Measurements from ENCODE around the gene NCK2.

Gene NCK2

DNA sequence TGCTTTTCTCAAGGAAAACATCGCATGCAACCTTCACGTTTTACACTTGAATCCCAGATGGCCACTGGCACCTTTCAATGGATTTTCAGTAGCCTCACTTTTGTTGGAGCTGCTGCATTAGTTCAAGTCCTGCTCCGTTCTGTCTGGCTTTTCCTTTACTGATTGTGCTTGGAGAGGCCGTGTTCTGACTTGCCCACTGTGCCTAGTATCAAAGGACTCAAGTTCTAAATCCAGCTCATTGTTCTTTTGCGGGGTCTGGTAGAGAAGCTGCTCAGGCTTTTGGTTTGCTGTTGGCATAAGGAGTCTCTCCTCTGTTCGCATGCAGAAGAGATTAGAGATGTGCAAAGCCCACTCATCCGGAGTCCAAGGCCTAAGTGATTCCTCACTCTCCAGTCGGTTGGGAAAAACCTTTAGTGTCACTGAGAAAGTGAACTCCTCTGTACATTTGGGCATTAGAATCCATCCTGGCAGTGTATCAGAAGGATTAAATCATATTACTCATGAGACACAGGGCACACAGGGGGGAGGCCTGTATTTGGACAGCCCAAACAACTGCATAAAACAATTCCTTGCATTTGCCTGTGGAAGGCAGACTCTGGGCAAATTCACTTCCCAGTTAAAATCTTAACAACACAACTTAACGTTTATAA, 69.7 kb downstream of the NCK2 start:
- DNase-seq (ENCODE audit: low spot score) = no peak

DNA sequence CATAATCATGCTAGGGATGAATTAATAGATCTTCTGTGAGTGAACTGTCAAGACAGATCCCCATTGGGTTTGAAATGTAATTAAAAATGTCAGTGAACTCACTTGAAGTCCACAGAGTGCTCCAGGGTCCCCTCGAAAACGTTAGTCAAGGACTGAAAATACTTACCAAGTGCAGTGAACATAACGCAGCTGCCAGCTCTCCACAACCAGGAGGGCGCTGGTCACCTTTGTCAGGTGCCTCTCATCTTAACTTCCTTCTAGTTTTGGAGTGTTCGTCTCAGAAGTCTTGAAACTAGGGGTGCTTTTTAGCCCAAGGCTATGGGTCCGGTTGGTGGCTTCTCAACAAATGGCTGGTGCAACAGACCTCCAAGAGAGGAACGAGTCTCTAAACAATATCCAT, 70.7 kb downstream of the NCK2 start:
- DNase-seq (ENCODE audit: low spot score) = no peak

DNA sequence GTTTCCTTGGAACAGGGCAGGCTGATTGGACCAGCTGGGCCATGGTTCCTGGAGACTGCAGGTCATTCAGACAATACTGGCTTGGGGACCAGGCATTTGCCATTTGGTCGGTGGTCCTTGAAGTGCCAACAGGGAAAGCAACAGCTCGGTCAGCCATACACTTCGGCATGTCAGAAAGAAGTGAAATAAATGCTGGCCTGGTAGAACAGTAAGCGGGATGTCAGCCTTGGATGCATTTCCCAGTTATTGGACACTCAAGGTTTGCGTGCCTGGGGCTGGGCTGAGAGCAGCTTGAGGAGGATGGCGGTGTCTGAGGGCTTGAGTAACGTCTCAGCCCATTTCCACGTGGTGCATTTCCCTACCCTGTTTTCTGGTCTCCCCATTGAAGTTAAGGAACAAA, 75.4 kb downstream of the NCK2 start:
- no peak for DNase-seq (ENCODE audit: low spot score)

DNA sequence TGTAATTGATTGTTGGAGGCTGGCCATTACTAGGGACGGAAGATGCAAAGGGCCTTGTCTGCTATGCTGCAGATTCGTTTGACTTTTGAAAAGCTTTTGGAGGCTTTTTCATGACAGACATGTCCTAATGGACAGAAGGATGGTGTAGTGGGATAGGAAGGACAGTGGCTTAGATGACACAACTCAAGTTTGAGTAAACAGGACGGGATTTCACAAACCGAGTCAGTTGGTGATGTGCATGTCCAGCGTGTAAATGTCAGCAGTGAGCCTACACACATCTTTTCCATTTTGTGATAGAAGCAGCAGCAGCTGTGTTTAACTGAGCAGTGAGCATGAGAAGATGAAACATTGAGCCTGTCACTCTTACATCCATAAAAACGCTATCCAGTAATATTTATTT, 76.0 kb downstream of the NCK2 start:
- DNase-seq (ENCODE audit: low spot score) = no peak

DNA sequence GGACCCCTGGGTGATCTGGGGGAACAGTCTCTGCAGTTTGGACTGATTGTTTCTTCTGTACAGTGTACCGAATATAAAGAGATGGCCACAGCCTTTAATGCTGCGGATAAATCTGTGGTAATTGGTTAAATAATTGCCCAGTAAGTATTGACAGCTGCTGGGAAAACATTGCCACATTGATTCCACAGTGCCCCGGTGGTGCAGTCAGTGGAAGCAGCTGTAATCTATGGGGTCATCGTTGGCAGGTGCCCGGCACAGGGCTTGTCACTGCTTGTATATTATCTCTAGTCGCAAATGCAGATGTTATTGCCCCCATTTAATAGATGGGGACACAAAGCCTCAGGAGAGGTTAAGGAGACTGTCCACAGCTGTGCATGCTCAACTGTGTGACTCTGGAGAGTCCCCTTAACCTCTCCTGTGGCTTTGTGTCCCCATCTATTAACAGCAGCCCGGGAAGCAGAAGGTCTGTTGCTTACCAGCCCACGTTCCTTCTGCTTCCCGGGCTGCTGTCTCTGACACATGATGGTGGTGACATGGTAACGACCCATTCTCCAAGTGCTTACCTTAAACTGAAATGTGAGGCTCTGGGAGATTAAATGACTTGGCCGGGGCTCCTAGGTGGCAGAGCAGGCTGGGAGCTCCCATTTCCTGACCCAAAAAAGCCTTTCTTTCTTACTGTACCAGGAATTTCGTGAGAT, 76.9 kb downstream of the NCK2 start:
- no peak for DNase-seq (ENCODE audit: low spot score)

DNA sequence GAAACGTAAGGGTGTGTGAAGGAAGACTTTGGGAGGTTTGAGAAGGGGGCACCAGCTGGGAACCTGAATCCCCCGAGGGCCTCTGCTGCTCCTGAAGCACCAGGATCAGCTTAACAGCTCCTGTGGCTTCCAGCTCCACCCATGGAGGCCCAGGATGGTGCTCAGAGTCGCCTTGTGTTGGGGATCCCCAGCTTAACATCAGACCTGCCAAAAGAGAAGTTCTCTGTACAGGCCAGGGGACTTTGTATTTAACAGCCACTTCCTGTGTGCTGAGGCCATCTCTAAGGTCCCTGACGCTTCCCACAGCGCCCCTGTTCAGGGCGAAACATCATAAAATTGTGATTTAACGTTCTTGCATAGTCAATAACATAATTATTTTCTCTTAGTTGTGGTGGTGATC, 77.5 kb downstream of the NCK2 start:
- DNase-seq (ENCODE audit: low spot score) = no peak

DNA sequence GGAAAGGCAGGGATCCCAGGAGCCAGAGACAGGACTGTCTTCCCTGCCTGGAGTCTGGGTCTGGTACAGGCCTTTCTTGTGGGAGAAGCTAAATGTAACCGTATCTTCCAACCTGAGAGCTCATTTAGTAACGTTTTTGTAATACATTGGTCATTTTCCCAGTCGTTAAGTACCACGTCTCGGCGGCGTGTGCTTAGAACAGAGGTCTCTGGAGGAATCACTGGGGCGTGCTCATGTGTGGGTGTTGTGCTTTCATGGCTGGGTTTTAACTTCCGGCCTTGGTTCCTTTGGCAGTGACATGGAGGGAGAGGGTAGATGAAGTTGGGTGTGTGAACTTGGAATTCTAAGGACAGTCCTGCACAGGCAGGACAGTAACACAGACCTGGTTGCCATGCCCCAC, 79.7 kb downstream of the NCK2 start:
- DNase-seq (ENCODE audit: low spot score) = no peak

DNA sequence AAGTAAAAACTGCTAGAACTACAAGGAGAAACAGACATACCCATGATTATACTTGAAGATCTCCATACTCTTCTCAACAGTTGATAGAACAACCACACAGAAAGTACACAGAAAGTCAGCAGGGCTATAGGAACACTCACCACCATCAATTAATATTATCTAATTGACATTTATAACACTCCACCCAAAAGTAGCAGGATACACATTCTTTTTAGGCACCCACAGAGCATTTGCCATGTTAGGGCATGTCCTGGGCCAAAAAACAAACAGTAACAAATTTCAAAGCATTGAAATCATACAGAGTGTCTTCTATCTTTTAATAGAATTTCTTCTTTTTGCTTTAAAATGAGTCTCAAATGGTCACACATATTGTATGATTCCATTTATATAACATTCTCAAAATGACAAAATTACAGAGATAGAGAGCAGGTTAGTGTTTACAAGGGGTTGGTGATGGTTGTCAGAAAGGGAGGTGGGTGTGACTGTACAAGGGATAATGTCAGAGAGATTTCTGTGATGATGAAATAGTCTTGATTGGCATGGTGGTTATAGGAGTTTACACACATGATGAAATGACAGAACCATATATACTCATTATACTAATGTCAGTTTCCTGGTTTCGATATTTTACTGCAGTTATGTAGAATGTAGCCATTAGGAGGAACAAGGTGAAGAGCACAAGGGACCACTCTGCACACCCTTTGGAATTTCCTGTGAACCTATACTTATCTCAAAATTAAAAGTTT, 82.8 kb downstream of the NCK2 start:
- DNase-seq (ENCODE audit: low spot score) = no peak

DNA sequence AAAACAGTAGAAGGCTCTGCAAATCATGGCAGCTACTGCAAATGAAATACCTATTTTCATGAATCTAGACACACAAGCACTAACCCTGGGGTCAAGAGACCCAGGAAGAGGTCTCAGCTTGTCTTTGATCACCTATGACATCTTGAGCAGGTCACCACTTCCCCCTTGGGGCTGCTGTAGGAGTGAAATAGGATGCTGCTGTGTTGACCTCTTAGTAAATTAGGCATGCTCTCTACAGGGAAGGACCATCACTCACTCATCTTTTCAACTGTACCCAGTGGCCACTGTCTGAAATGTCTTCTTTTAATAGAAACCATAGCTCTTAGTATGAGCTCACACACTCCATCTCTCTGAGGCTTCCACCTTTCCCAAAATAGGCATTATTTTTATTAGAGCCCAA, 83.8 kb downstream of the NCK2 start:
- no peak for DNase-seq (ENCODE audit: low spot score)

DNA sequence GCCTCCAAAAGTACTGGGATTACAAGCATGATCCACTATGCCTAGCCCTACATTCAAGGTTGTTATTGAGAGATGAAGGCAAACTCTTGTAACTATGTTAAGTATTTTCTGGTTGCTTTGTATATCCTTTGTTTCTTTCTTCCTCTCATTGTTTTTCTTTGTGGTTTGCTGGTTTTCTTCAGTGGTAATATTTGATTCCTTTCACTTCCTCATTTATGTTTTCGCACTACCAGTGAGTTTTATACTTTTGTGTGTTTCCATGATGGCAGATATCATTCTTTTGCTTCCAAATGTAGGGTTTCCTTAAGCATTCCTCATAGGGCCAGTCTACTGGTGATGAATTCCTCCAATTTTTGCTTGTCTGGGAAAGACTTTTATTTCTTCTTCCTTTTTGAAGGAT, 90.2 kb downstream of the NCK2 start:
- no peak for DNase-seq (ENCODE audit: low spot score)

DNA sequence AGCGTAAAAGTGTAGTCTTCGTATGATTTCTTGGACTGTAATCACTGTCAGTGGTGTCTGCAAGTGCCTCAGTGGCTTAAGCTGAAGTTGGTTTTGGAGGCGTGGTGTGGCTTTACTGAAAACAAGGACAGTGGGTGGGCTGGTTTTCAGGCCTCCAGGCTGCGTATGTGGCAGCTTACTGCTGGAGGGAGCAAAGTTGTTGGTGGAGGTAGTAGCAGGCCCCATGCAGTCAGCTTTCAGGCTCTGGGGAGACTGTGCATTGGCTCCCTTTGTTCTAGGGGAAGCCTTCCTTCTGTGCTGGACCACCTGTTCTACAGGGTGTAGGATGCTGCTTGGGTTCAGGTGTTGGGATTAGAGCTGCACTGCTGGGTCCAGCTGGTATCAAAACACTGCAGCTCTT, 91.6 kb downstream of the NCK2 start:
- no peak for DNase-seq (ENCODE audit: low spot score)

DNA sequence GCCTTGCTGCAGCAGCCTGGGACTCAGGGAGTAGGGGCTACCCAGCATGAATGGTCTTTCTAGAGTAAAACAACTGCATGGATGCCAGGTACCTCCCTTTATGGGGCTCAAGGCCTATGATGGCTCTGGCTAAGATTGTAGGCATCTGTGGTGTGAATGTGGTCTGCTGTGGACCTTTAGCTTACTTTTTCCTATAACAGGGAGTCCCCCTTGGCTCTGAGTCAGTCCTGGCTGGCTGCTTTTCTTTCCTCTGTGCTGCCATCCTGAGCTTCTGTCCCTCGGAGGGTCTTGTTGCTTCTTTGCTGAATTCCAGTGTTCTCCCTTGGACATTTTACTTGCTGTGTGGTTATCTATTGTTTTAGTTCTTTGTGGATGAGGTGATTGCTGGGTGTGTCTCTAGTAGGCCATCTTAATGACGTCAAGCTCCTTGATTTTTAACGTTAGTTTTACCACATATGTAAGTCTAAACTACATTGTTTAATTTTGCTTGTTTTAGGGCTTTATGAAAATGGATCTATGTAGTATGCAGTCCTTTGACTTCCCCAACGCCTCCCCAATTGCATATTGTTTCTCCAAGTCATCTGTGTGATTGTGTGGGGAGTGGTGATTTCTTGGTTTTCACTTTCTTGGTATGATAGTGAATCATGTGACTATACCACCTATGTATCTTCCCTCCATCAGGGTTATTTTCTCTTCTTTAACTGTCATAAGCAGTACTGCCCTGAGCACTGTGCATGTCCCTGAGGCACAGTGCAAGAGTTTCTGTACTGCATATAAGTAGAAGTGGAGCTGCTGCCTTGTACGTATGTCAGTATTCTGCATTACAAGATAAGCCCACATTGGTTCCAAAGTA, 92.4 kb downstream of the NCK2 start:
- no peak for DNase-seq (ENCODE audit: low spot score)

DNA sequence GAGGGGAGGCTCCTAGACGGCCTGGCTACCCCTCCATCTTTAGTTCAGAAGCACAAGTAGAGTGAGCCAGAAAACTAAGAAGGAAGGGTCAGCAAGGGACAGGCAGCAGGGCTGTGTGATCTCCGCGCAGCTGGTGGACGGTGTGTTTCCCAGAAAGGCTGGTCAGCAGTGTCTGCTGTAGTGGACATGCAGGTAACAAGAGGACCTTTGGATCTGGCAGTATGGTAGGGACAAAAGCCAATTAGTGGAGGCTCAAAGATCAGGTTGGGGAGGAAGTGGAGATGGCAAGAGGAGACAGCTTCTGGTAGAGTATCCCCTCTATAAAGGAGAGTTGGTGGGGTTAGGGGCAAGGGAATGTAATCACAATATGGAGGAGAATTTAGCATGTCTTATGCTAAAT, 95.1 kb downstream of the NCK2 start:
- DNase-seq (ENCODE audit: low spot score) = no peak

DNA sequence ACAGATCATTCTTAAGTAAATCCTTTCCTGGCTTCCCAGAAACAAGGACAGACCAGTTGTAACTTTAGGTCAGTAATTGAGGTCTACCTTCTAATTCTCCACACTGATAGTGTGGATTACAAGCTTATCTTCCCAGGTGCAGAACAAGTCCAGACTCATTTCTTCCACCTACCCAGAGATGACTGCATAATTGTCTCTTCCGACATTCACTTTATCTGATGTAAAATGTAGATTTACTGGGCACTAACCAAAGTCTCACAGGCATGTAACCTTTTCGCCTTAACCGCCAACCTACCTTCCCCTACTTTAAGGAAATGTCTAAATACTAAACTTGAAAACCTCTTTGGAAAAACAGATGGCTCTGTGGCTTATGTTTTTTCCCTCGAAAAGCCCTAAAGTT, 96.2 kb downstream of the NCK2 start:
- no peak for DNase-seq (ENCODE audit: low spot score)

DNA sequence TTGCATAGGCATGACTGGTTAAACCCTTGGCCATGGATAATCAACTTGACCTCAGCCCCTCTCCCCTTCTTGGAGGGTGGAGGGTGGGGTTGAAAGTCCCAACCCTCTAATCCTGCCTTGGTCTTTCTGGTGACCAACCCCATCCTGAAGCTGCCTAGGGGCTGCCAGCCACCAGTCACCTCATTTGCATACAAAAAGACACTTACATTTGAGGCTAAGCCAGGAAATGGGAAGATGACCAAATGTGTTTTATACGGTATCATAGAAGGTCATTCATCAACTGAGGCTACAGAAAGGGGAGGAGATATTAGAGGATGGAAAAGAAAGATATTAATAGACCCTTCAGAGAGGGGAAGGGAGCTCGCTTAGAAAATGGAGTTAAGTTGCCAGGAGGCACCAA, 96.8 kb downstream of the NCK2 start:
- DNase-seq (ENCODE audit: low spot score) = no peak

DNA sequence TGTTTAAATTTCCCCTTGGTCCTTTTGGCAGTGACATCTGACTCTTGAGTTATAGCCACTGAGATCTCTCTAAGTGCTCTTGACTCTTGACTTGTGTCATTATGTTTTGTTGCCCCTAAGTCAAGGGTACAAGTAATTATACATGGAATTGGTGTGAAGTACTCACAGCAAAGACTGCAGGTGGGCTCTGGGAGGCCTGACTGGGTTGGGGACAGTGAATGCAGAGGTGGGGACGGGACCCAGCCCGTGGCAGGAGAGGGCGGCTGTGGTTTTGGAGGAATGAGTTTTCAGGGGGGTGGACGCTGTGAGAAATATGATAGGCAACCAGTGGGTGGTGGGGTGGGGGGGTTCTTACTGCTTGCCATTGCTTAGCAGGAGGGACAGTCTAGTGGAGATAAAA, 97.8 kb downstream of the NCK2 start:
- DNase-seq (ENCODE audit: low spot score) = no peak

DNA sequence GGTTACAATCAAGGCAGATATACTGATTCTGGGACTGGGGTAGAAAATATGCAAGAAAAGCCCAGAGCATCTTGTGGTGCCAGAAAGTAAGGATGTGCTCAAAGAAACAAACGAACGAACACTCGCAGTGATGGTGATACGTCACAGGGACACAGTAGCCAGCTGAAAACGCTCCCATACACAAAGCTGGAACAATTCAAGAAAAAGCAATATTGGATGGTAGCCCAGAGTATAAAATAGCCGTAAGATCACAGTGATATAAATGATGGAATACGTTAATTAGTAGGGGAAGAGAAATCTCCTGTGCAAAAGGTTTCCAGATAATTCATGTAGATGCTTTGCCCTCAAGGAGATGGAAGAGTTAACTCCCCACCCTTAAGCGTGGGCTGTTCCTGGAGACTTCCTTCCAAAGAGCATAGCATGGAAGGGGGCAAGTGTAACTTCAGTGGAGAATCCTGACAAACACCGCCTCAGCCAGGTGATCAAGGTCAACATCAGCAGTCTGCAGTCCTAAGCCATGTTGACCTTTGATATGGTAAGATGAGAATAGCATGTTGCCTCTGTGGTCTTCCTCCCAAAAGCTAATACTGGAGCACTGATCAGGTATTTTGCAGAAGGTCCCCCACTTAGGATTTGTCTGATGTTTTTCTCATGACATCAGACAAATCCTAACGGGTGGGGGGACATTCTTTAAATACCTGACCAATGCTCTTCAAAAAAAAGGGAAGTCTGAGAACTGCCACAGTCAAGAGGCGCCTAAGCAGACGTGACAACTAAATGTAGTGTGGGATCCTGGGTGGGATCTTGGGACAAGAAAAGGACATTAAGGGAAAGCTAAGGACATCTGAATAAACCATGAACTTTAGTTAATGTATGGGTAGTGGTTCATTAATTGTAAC, 99.0 kb downstream of the NCK2 start:
- DNase-seq (ENCODE audit: low spot score) = no peak

DNA sequence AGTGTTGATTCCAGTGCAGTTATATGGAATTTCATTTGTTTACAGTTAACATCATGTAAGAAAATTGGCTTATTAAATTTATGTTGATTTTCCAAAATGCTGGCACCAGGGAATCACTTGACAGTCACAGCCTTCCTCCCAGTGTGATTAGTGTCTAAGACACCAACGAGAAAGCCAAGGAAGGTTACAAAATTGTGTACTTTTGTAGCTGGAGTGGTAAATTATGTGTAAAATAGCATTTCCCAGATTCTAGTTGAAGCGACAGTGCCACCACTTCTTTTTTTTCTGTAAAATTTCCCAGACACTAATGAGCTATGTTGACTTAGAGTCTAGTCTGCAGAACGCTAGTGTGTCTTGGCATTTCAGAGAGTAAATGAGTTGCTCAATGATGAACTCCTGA, 101.3 kb downstream of the NCK2 start:
- DNase-seq (ENCODE audit: low spot score) = no peak

DNA sequence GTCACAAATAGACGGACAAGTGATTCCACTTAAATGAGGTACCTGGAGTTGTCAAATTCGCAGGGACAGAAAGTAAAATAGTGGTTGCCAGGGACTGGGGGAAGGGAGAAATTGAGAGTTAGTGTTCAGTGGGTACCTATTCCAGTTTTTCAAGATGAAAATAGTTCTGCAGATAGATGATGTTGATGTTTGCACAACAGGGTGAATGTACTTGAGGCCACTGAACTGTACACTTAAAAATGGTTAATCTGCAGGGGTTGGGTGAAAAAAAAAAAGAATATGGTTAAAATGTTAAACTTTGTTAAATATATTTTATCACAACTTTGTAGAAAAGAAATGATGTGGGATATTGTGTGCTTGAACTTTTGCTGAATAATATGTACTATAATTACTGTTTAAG, 102.3 kb downstream of the NCK2 start:
- DNase-seq (ENCODE audit: low spot score) = no peak

DNA sequence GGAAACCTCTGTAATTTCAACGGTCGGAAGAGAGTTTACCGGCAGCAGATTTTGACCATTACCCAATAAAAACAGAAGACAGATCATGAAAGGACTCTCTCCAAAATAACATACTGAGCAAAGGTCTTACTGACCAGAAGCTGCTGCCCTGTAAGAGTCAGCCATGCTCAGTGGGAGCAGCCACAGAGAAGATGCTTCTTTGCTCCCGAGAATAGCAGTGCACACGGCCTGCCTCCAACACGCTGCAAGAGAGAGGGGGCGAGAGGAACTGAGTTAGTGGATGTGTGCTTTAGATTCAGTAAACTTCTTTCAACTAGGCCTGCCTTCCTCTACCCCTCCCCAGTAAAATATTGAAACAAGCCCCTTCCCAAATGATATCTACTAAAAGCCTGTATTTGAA, 103.7 kb downstream of the NCK2 start:
- no peak for DNase-seq (ENCODE audit: low spot score)

DNA sequence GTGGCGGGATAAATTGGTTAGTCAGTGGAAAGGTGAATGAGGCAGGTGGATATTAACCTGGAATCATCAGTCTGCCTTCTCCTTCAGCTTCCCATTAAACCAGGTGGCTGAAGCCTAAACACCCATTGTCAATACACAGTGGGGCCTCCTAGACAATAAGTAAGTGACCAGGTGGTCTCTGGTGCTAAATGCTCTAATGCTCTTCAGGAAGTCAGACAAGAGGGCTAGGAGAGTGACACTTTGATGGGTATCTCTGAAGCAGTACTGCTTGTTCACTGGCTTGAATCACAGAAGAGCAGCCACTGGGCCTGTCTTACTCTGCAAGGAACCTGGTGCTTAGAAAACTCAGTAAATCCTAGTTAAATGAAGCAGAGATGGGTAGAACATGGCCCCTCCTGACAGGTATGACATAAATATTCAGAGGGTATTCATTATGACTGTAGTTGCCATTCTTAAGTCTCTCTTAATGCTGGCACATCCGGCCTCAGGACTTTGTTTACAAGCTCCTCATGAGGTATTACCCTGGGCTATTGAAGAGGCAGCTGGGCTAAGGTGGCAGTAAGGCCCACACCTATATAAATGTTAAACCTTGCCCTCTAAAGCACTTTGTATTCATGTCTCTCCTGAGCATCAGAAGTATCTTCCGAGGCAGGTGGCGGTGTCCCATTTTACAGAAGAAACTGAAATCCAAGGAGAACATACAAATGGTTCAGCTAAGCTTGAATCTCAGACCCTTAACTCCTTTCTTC, 104.9 kb downstream of the NCK2 start:
- no peak for DNase-seq (ENCODE audit: low spot score)
